Lung (tissue), 12 donors: ENCODE measurements around the gene CENPT. TPM values are rescaled to one million over a fixed set of nuclear protein-coding genes. Genes with fewer than 3 reads are reported as not detected.

Experiments
- ATAC-seq: fragments of 200-7000 bp; cut with Tn5 transposase; one replicate; pipeline ENCODE4 v1.9.1; 2020; ENCODE audit warnings: moderate number of reproducible peaks; ENCODE audit not compliant: insufficient read depth, low FRiP score
- DNase-seq, 3 donors: peaks; one replicate each; pipeline ENCODE4 v3.0.0-alpha.2; 2013 to 2017
- H3K27ac ChIP-seq, 2 donors: one replicate each; pipeline ENCODE4 v1.5.1; 2013; ENCODE audit warnings: mild to moderate bottlenecking in 2 of 2, moderate library complexity in 2 of 2, control low read depth in 1 of 2, inconsistent platforms in 1 of 2, low read depth in 1 of 2, low read length in 1 of 2
- H3K27me3 ChIP-seq, 3 donors: one replicate each; pipeline ENCODE4 v1.5.1; 2013; ENCODE audit warnings: low read length in 2 of 3; ENCODE audit not compliant: control insufficient read depth in 3 of 3, insufficient read depth in 3 of 3
- H3K36me3 ChIP-seq, 4 donors: one replicate each; pipeline ENCODE4 v1.5.1; 2013; ENCODE audit warnings: low read length in 4 of 4, mild to moderate bottlenecking in 1 of 4, moderate library complexity in 1 of 4; ENCODE audit not compliant: control insufficient read depth in 4 of 4, insufficient read depth in 4 of 4
- H3K4me1 ChIP-seq, 5 donors: one replicate each; pipeline ENCODE4 v1.5.1; 2013; ENCODE audit warnings: low read length in 5 of 5, mild to moderate bottlenecking in 2 of 5, moderate library complexity in 1 of 5; ENCODE audit not compliant: control insufficient read depth in 5 of 5, insufficient read depth in 5 of 5
- H3K4me3 ChIP-seq: one replicate; pipeline ENCODE4 v1.5.1; 2013; ENCODE audit warnings: mild to moderate bottlenecking, control low read depth, moderate library complexity
- H3K9ac ChIP-seq, 2 donors: one replicate each; pipeline ENCODE4 v1.5.1; 2013; ENCODE audit warnings: low read length in 2 of 2, control low read depth in 1 of 2; ENCODE audit not compliant: insufficient read depth in 1 of 2
- H3K9me3 ChIP-seq, 4 donors: one replicate each; pipeline ENCODE4 v1.5.1; 2013; ENCODE audit warnings: low read length in 3 of 4, mild to moderate bottlenecking in 1 of 4, moderate library complexity in 1 of 4; ENCODE audit not compliant: control insufficient read depth in 4 of 4, insufficient read depth in 3 of 4
- CTCF ChIP-seq: IDR thresholded peaks from 2 replicates; pipeline ENCODE4 v1.5.1; 2012; ENCODE audit warnings: mild to moderate bottlenecking; ENCODE audit errors: control extremely low read depth, extremely low read depth
- WGBS, 2 donors: extraction: QIAGEN DNeasy Blood & Tissue Kit; methylation state at CpG; one replicate each; pipeline ENCODE4 v1.1.7; 2013; 5-methylcytosine and 5-hydroxymethylcytosine counted together
- polyA plus RNA-seq, 2 donors: library from polyadenylated mRNA; stranded (reverse); fragments of 200-250 nt; gene quantifications; one replicate each; pipeline ENCODE4 v1.2.1, GENCODE V29; 2013
- total RNA-seq, 2 donors: library from RNA; depleted of rRNA in 1 of 2; stranded (reverse); fragments of >200 nt in 1 of 2; gene quantifications; one replicate each; pipeline ENCODE4 v1.2.1, GENCODE V29; 2014 to 2021
- donor health status: control.
- donor health status: control.
- donor health status: Bipolar disorder and iron deficiency.
- donor health status: healthy.
- donor health status: DM: yes; HTN: yes; CAD: no.

Gene CENPT
- total and polyA plus RNA-seq, 4 donors: 28.5 to 47.5 (median 33.0) TPM

DNA sequence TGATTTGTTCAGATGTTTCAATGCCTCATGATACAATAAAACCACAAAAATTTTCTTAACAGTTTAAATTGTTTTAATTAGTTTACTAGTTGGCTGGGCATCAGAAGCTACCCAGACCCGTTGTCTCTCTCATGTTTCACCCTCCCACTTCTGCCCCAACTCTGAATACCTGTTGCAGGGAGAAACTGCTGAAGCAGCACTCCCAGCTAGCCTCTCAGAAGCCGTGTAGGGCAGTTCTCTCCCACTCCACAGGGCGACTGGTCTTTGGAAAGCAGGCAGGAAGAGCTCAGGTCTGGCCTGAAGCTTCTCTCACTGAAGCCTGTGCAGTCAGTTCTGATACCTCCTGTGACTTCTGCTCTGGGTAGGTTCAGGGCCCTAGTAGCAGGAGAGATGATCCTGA, 23.8 kb upstream of the CENPT start:
- no peaks in the 10 kb centered on the region for H3K9me3 ChIP-seq
- peaks cover 7 to 15% (median 9%) of the 10 kb centered on the region in 5 donors for H3K4me1 ChIP-seq
- peaks cover 0 to 30% (median 17%) of the 10 kb centered on the region in 4 donors for H3K36me3 ChIP-seq
- no peak overlapping the region for H3K27ac ChIP-seq
- WGBS, 2 donors: 80 to 81% methylated on average over 3 of the region's 3 CpGs
- ATAC-seq (no peak), DNase-seq (no peak)
- H3K4me3 ChIP-seq: no peak overlapping the region
- H3K27me3 ChIP-seq: no peaks in the 10 kb centered on the region
- no peak for TF ChIP-seq CTCF
- no peak overlapping the region for H3K9ac ChIP-seq

GRCh38 chr16:67869653-67870052, 22.2 kb upstream of the CENPT start:
- ATAC-seq: no peak
- Histone ChIP-seq H3K9ac (no peak overlapping the region), H3K36me3 (peaks cover 0 to 31% (median 20%) of the 10 kb centered on the region in 4 donors), H3K4me1 (peaks cover 7 to 15% (median 9%) of the 10 kb centered on the region in 5 donors), H3K4me3 (no peak overlapping the region), H3K27me3 (no peaks in the 10 kb centered on the region), H3K9me3 (no peaks in the 10 kb centered on the region), H3K27ac (no peak overlapping the region)
- no peak for TF ChIP-seq CTCF
- 89 to 91% methylated on average over 7 of the region's 7 CpGs for WGBS, 2 donors
- no peak for DNase-seq

DNA sequence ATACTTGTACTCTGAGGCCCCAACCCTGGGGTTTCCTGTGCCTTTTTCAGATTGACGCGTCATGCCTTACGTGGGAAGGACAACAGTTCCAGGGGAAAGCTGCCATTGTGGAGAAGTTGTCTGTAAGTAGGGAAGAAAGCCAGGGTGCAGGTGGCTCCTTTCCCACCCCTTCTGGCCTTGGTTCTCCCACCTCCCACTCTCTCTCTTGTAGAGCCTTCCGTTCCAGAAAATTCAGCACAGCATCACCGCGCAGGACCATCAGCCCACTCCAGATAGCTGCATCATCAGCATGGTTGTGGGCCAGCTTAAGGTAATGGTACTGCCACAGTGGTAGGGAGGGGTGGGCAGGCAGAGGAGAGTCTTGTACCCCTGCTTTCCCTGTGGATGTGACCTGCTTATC, 20.8 kb upstream of the CENPT start:
- Histone ChIP-seq H3K36me3 (peaks cover 0 to 32% (median 20%) of the 10 kb centered on the region in 4 donors), H3K9ac (no peak overlapping the region), H3K27ac (no peak overlapping the region), H3K4me1 (peaks cover 0 to 7% (median 4%) of the 10 kb centered on the region in 5 donors), H3K4me3 (no peak overlapping the region), H3K27me3 (no peaks in the 10 kb centered on the region), H3K9me3 (no peaks in the 10 kb centered on the region)
- no peak for ATAC-seq
- WGBS, 2 donors: 92 to 95% methylated on average over 6 of the region's 6 CpGs
- DNase-seq: no peak
- no peak for TF ChIP-seq CTCF

DNA sequence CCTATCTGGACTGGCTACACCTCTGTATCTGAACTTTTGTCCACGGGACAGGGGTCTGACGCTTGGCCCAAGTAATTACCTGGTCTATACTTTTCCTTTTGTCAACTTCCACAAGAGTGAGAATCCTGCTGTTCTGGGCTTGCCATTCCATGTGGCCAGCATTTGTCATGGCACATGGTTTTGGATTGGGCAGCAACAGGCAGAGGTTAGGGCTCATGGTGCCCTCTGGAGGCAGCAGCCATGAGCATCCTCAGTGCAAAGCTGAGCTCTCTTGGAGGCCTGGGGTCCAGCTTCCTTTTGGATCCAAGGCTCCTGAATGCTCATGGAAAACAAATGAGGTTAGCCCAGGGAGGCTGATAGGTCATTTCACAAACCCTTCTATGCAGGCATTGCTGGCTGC, 17.8 kb upstream of the CENPT start:
- H3K27ac ChIP-seq: no peak overlapping the region
- DNase-seq (peak in 1 of 3 donors; percentile 29), ATAC-seq (no peak)
- H3K36me3 ChIP-seq: peaks cover 0 to 30% (median 20%) of the 10 kb centered on the region in 4 donors
- TF ChIP-seq CTCF: peak; percentile 22
- H3K27me3 ChIP-seq: no peaks in the 10 kb centered on the region
- WGBS, 2 donors: 97 to 98% methylated on average over 2 of the region's 2 CpGs
- no peak overlapping the region for H3K4me3 ChIP-seq
- peaks cover 0 to 24% (median 0%) of the 10 kb centered on the region in 5 donors for H3K4me1 ChIP-seq
- no peaks in the 10 kb centered on the region for H3K9me3 ChIP-seq
- H3K9ac ChIP-seq: no peak overlapping the region
